H54 (cell line): ENCODE data around the gene PROZ.

Experiments
- DNase-seq: peaks from one replicate; pipeline ENCODE4 v3.0.0; 2011; ENCODE audit warnings: low spot score, mixed read lengths; ENCODE audit not compliant: insufficient read length
- FAIRE-seq: peaks from 3 replicates; lab custom pipeline; 2011; peaks lifted over from hg19 to GRCh38; lab: Jason Lieb, UNC
- POLR2A ChIP-seq: IDR thresholded peaks from 2 replicates; pipeline ENCODE4 v1.6.1; 2011; ENCODE audit warnings: low read depth, mild to moderate bottlenecking, low read length

PROZ gene

GRCh38 chr13:113196970-113197737 lies 38.7 kb downstream of the PROZ start:
- no peak for DNase-seq
- TF ChIP-seq POLR2A = no peak
- no peak for FAIRE-seq

GRCh38 chr13:113201815-113202214 lies 43.4 kb downstream of the PROZ start:
- no peak for FAIRE-seq
- no peak for TF ChIP-seq POLR2A
- DNase-seq = no peak

- DNase-seq (no peak), FAIRE-seq (no peak)
- TF ChIP-seq POLR2A = no peak
These were observed 44.5 kb downstream of the PROZ start for GRCh38 chr13:113202912-113203311.

GRCh38 chr13:113203507-113204377 lies 45.3 kb downstream of the PROZ start:
- DNase-seq (no peak), FAIRE-seq (no peak)
- no peak for TF ChIP-seq POLR2A

- no peak for TF ChIP-seq POLR2A
- no peak for DNase-seq
- no peak for FAIRE-seq
These were observed 45.9 kb downstream of the PROZ start for GRCh38 chr13:113204378-113204734.

- TF ChIP-seq POLR2A = no peak
- no peak for DNase-seq
- peak; percentile 6 for FAIRE-seq
These were observed 47.0 kb downstream of the PROZ start for GRCh38 chr13:113205428-113205931.

- TF ChIP-seq POLR2A = no peak
- DNase-seq (no peak), FAIRE-seq (no peak)
These were observed 49.0 kb downstream of the PROZ start for GRCh38 chr13:113207460-113207859.

- DNase-seq (peak; percentile 60), FAIRE-seq (peak; percentile 76)
- TF ChIP-seq POLR2A = no peak
These were observed 49.5 kb downstream of the PROZ start for GRCh38 chr13:113207890-113208420.

GRCh38 chr13:113208421-113209335 lies 50.2 kb downstream of the PROZ start, which contains the start of gene PCID2:
TSS of gene PCID2 (minus strand) at chr13:113208669. CDS start at chr13:113208634, 35 bp downstream.
- TF ChIP-seq POLR2A = peak; percentile 70
- peak; percentile 48 for FAIRE-seq
- DNase-seq = peak; percentile 88

- FAIRE-seq = no peak
- DNase-seq = peak; percentile 78
- peak; percentile 69; the same call in 1 of the 2 replicates for TF ChIP-seq POLR2A
These were observed 50.9 kb downstream of the PROZ start, which contains the start of gene CUL4A for GRCh38 chr13:113209336-113209758. TSS of gene CUL4A (plus strand) at chr13:113209613. CDS start at chr13:113209628, 15 bp downstream.

- DNase-seq (peak; percentile 59), FAIRE-seq (peak; percentile 85)
- TF ChIP-seq POLR2A = no peak
These were observed 51.4 kb downstream of the PROZ start for GRCh38 chr13:113209759-113210421.

- no peak for FAIRE-seq
- no peak for DNase-seq
- no peak for TF ChIP-seq POLR2A
These were observed 52.4 kb downstream of the PROZ start for GRCh38 chr13:113210833-113211232.
